ENCODE measurements around the gene FANCB.

DNA sequence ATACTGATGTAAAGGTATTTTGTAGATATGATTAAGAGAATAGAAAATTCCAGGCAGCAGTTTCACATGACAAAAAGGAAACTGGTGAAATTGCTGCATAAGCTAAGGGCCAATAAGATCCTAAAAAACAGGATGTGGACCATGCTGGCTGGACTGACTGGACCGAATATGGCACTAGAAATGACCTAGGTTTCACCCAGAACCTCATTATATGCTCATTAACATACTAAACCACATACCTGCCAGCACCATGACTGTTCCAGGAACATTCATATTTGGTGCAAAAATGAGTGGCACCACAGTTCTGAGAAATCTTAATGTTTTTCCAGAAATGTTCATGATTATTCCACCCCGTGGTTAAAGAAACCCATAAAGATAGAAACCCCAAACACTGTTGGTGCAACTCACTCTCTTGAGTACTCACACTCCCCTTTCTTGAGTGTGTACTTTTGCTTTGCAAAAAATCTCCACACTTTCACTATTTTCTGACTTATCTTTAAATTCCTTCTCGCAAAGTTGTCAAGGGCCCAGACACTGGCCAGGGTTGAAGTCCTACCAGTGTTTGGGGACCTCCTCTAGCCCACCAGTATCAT, 74.0 kb downstream of the FANCB start:
- no peak for TF ChIP-seq POLR2A (IDR thresholded peaks at IDR 0.05)
- TF ChIP-seq, protein P1, sequence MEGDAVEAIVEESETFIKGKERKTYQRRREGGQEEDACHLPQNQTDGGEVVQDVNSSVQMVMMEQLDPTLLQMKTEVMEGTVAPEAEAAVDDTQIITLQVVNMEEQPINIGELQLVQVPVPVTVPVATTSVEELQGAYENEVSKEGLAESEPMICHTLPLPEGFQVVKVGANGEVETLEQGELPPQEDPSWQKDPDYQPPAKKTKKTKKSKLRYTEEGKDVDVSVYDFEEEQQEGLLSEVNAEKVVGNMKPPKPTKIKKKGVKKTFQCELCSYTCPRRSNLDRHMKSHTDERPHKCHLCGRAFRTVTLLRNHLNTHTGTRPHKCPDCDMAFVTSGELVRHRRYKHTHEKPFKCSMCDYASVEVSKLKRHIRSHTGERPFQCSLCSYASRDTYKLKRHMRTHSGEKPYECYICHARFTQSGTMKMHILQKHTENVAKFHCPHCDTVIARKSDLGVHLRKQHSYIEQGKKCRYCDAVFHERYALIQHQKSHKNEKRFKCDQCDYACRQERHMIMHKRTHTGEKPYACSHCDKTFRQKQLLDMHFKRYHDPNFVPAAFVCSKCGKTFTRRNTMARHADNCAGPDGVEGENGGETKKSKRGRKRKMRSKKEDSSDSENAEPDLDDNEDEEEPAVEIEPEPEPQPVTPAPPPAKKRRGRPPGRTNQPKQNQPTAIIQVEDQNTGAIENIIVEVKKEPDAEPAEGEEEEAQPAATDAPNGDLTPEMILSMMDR (IDR thresholded peaks at IDR 0.05) = no peak
- no peak for TF ChIP-seq EP300 (IDR thresholded peaks at IDR 0.05; ENCODE audit: low read depth)
- TF ChIP-seq POLR2AphosphoS5 (IDR thresholded peaks at IDR 0.05) = no peak
